ENCODE results near the gene NDUFS2. TPM values are rescaled to one million over a fixed set of nuclear protein-coding genes. Genes with fewer than 3 reads are reported as not detected.
"Not testable (repeated sequence)": the region's sequence is repeated elsewhere in the genome, so short reads cannot be mapped to it uniquely, and the experiment has no call there.

The NDUFS2 gene
- total RNA-seq, 1 donor from 2014 or later = 130 TPM

GRCh38 chr1:161218301-161219077 is 16.3 kb downstream of the NDUFS2 start:
- DNase-seq (ENCODE audit: low read depth in 2 of 2) = no peak

GRCh38 chr1:161219078-161219892 is 17.1 kb downstream of the NDUFS2 start:
- DNase-seq (ENCODE audit: low read depth in 2 of 2) = no peak

GRCh38 chr1:161220002-161220401 is 17.8 kb downstream of the NDUFS2 start:
- DNase-seq (ENCODE audit: low read depth in 2 of 2) = no peak

- DNase-seq (ENCODE audit: low read depth in 2 of 2) = no peak
Measured at GRCh38 chr1:161222175-161223019, 20.2 kb downstream of the NDUFS2 start.

GRCh38 chr1:161223805-161224694 is 21.9 kb downstream of the NDUFS2 start:
- no peak for DNase-seq (ENCODE audit: low read depth in 2 of 2)

GRCh38 chr1:161224695-161225087 is 22.5 kb downstream of the NDUFS2 start:
- not testable (repeated sequence) for DNase-seq (ENCODE audit: low read depth in 2 of 2)

- DNase-seq (ENCODE audit: low read depth in 2 of 2) = no peak
Measured at GRCh38 chr1:161225178-161225533, 23.0 kb downstream of the NDUFS2 start.

GRCh38 chr1:161225534-161226319 is 23.6 kb downstream of the NDUFS2 start, which contains the start of gene TOMM40L:
Gene TOMM40L (plus strand): TSS chr1:161226060. CDS start chr1:161226490, 430 bp downstream.
- DNase-seq (ENCODE audit: low read depth in 2 of 2) = peak; percentile 97 to 100

- no peak for DNase-seq (ENCODE audit: low read depth in 2 of 2)
Measured at GRCh38 chr1:161226320-161226711, 24.1 kb downstream of the NDUFS2 start.

GRCh38 chr1:161226759-161227158 is 24.6 kb downstream of the NDUFS2 start:
- DNase-seq (ENCODE audit: low read depth in 2 of 2) = no peak

GRCh38 chr1:161227196-161227871 is 25.2 kb downstream of the NDUFS2 start:
- peak; percentile 80 to 85 for DNase-seq (ENCODE audit: low read depth in 2 of 2)

GRCh38 chr1:161228032-161228431 is 25.9 kb downstream of the NDUFS2 start:
- DNase-seq (ENCODE audit: low read depth in 2 of 2) = peak in 1 of 2 donors; percentile 59

GRCh38 chr1:161229896-161230295 is 27.7 kb downstream of the NDUFS2 start:
- DNase-seq (ENCODE audit: low read depth in 2 of 2) = peak; percentile 27

- no peak for DNase-seq (ENCODE audit: low read depth in 2 of 2)
Measured at GRCh38 chr1:161230762-161231161, 28.6 kb downstream of the NDUFS2 start.

GRCh38 chr1:161233102-161233501 is 30.9 kb downstream of the NDUFS2 start:
- no peak for DNase-seq (ENCODE audit: low read depth in 2 of 2)

GRCh38 chr1:161235957-161236775 is 34.0 kb downstream of the NDUFS2 start:
- DNase-seq (ENCODE audit: low read depth in 2 of 2) = no peak

GRCh38 chr1:161238039-161238473 is 35.9 kb downstream of the NDUFS2 start, which contains the start of gene NR1I3:
Gene NR1I3 (minus strand): TSS chr1:161238203. CDS start chr1:161236565, 1,638 bp downstream.
- no peak for DNase-seq (ENCODE audit: low read depth in 2 of 2)

- no peak for DNase-seq (ENCODE audit: low read depth in 2 of 2)
Measured at GRCh38 chr1:161241682-161242081, 39.5 kb downstream of the NDUFS2 start.
